Endothelial cell of umbilical vein (primary cell): ENCODE measurements around the gene NECTIN4.

Experiments used
- EZH2 ChIP-seq: IDR thresholded peaks from 2 replicates; pipeline ENCODE4 v1.6.1; 2012; ENCODE audit warnings: borderline replicate concordance, low read depth, mild to moderate bottlenecking, moderate library complexity, low read length, inconsistent platforms; ENCODE audit not compliant: severe bottlenecking
- JUN ChIP-seq: IDR thresholded peaks from 2 replicates; pipeline ENCODE4 v1.6.1; 2011; ENCODE audit warnings: borderline replicate concordance, low read depth; ENCODE audit not compliant: insufficient read length, insufficient read depth
- TF ChIP-seq, protein P1 (sequence below), 2 donors: IDR thresholded peaks; 1 replicate in 1 of 2; 2 replicates in 1 of 2; pipeline ENCODE4 v1.5.1; 2011; ENCODE audit warnings: low read length in 2 of 2, mild to moderate bottlenecking in 2 of 2, moderate library complexity in 2 of 2, control low read depth in 1 of 2, inconsistent platforms in 1 of 2, low read depth in 1 of 2; ENCODE audit not compliant: insufficient read depth in 1 of 2; ENCODE audit errors: extremely low read depth in 1 of 2

- TF ChIP-seq, protein P1, sequence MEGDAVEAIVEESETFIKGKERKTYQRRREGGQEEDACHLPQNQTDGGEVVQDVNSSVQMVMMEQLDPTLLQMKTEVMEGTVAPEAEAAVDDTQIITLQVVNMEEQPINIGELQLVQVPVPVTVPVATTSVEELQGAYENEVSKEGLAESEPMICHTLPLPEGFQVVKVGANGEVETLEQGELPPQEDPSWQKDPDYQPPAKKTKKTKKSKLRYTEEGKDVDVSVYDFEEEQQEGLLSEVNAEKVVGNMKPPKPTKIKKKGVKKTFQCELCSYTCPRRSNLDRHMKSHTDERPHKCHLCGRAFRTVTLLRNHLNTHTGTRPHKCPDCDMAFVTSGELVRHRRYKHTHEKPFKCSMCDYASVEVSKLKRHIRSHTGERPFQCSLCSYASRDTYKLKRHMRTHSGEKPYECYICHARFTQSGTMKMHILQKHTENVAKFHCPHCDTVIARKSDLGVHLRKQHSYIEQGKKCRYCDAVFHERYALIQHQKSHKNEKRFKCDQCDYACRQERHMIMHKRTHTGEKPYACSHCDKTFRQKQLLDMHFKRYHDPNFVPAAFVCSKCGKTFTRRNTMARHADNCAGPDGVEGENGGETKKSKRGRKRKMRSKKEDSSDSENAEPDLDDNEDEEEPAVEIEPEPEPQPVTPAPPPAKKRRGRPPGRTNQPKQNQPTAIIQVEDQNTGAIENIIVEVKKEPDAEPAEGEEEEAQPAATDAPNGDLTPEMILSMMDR (IDR thresholded peaks at IDR 0.05; ENCODE audit: extremely low read depth in 1 of 2, insufficient read depth in 1 of 2, low read depth in 1 of 2, low read length in 2 of 2): no peak
- TF ChIP-seq JUN (no peak), EZH2 (no peak)
Observed at GRCh38 chr1:161069241-161069640, 20.1 kb downstream of the NECTIN4 start.
